SU-DHL-6 (cell line): ENCODE measurements around the gene NXPH3.

Experiments used
- H2AFZ ChIP-seq: fragments of 200-600 bp; sonication (generic); 2 replicates; pipeline ENCODE4 v1.6.1; 2014; ENCODE audit warnings: low read depth, mild to moderate bottlenecking, moderate library complexity, mixed read lengths, antibody characterized with exemption, low read length; ENCODE audit not compliant: severe bottlenecking
- H3F3A ChIP-seq: fragments of 200-600 bp; shearing (Covaris generic); 2 replicates; pipeline ENCODE4 v1.6.0; 2016; ENCODE audit warnings: antibody characterized with exemption, mild to moderate bottlenecking; ENCODE audit not compliant: insufficient read depth
- H3K27ac ChIP-seq: fragments of 200-600 bp; sonication (generic); 2 replicates; pipeline ENCODE4 v1.5.1; 2016; ENCODE audit warnings: low read depth, mild to moderate bottlenecking, low read length, moderate library complexity, mixed read lengths
- H3K27me3 ChIP-seq: fragments of 200-600 bp; sonication (generic), shearing (Covaris generic); 2 replicates; pipeline ENCODE4 v1.6.0; 2014; ENCODE audit warnings: mild to moderate bottlenecking, low read length
- H3K36me3 ChIP-seq: fragments of 200-600 bp; sonication (generic); 2 replicates; pipeline ENCODE4 v1.6.1; 2014; ENCODE audit warnings: mild to moderate bottlenecking, low read length, mixed read lengths
- H3K4me2 ChIP-seq: fragments of 300-600, 200-600 bp; shearing (Covaris generic), sonication (generic); 2 replicates; pipeline ENCODE4 v1.6.0; 2014; ENCODE audit warnings: low read length, low read depth, mild to moderate bottlenecking; ENCODE audit not compliant: poor library complexity, severe bottlenecking
- H3K4me3 ChIP-seq: fragments of 200-600 bp; sonication (generic); 2 replicates; pipeline ENCODE4 v1.5.1; 2014; ENCODE audit warnings: antibody characterized with exemption, low read length, mild to moderate bottlenecking, mixed read lengths; ENCODE audit not compliant: insufficient read depth, poor library complexity, severe bottlenecking
- H3K79me2 ChIP-seq: fragments of 200-600 bp; sonication (generic); 2 replicates; pipeline ENCODE4 v1.6.1; 2014; ENCODE audit warnings: mild to moderate bottlenecking, low read length, moderate library complexity; ENCODE audit not compliant: insufficient read depth
- H3K9ac ChIP-seq: fragments of 200-600 bp; sonication (generic); 2 replicates; pipeline ENCODE4 v1.7.0; 2014; ENCODE audit warnings: mild to moderate bottlenecking, low read length
- H3K9me2 ChIP-seq: fragments of 200-600 bp; sonication (generic); replicated peaks from 2 replicates; pipeline ENCODE4 v1.6.1; 2014; ENCODE audit warnings: low read length; ENCODE audit not compliant: insufficient read depth
- H3K9me3 ChIP-seq: fragments of 200-600 bp; sonication (generic); 2 replicates; pipeline ENCODE4 v1.6.1; 2014; ENCODE audit warnings: low read length, mixed read lengths; ENCODE audit not compliant: insufficient read depth
- H4K20me1 ChIP-seq: fragments of 200-600 bp; sonication (generic); 2 replicates; pipeline ENCODE4 v1.6.1; 2014; ENCODE audit warnings: low read depth, mild to moderate bottlenecking, antibody characterized with exemption, low read length, moderate library complexity, mixed read lengths
- CTCF ChIP-seq: fragments of 200-600 bp; sonication (generic); IDR thresholded peaks from one replicate; pipeline ENCODE4 v1.5.1; 2017; ENCODE audit warnings: antibody characterized with exemption, mild to moderate bottlenecking, low read length, moderate library complexity; ENCODE audit not compliant: insufficient read depth, poor library complexity, severe bottlenecking
- EZH2phosphoT487 ChIP-seq: fragments of 200-600 bp; sonication (generic), shearing (Covaris generic); conservative IDR thresholded peaks from 2 replicates; pipeline ENCODE4 v1.6.1; 2018; ENCODE audit warnings: mild to moderate bottlenecking, antibody characterized with exemption, low read length, moderate library complexity, mixed read lengths

The NXPH3 gene

GRCh38 chr17:49616086-49616485 is 40.4 kb downstream of the NXPH3 start:
- H3K27ac ChIP-seq, result no peak overlapping the region
- H3K9me2 ChIP-seq, result no peaks in the 10 kb centered on the region
- TF ChIP-seq CTCF (no peak), EZH2phosphoT487 (no peak)
- H3K36me3 ChIP-seq, result peaks cover 21% of the 10 kb centered on the region; the same call in 1 of the 2 replicates
- no peak overlapping the region for H3K4me2 ChIP-seq
- no peaks in the 10 kb centered on the region; the same call in 1 of the 2 replicates for H3F3A ChIP-seq
- H3K79me2 ChIP-seq, result no peaks in the 10 kb centered on the region
- no peak overlapping the region for H3K9ac ChIP-seq
- H4K20me1 ChIP-seq, result peaks cover 3% of the 10 kb centered on the region; the same call in 1 of the 2 replicates
- no peak overlapping the region for H2AFZ ChIP-seq
- H3K4me3 ChIP-seq, result no peak overlapping the region
- H3K27me3 ChIP-seq, result no peaks in the 10 kb centered on the region
- H3K9me3 ChIP-seq, result no peaks in the 10 kb centered on the region

GRCh38 chr17:49616601-49617131 is 41.0 kb downstream of the NXPH3 start:
- no peak overlapping the region for H3K9ac ChIP-seq
- TF ChIP-seq CTCF (no peak), EZH2phosphoT487 (no peak)
- H2AFZ ChIP-seq, result no peak overlapping the region
- H3K27ac ChIP-seq, result no peak overlapping the region
- H4K20me1 ChIP-seq, result peaks cover 3% of the 10 kb centered on the region; the same call in 1 of the 2 replicates
- no peaks in the 10 kb centered on the region for H3K9me2 ChIP-seq
- H3K4me3 ChIP-seq, result no peak overlapping the region
- no peaks in the 10 kb centered on the region for H3K9me3 ChIP-seq
- no peak overlapping the region for H3K4me2 ChIP-seq
- H3K79me2 ChIP-seq, result no peaks in the 10 kb centered on the region
- no peaks in the 10 kb centered on the region; the same call in 1 of the 2 replicates for H3F3A ChIP-seq
- H3K36me3 ChIP-seq, result peaks cover 21% of the 10 kb centered on the region; the same call in 1 of the 2 replicates
- no peaks in the 10 kb centered on the region for H3K27me3 ChIP-seq

GRCh38 chr17:49618028-49618611 is 42.4 kb downstream of the NXPH3 start:
- no peaks in the 10 kb centered on the region for H3K9me2 ChIP-seq
- H3K27ac ChIP-seq, result no peak overlapping the region
- H3K27me3 ChIP-seq, result no peaks in the 10 kb centered on the region
- H3K9ac ChIP-seq, result no peak overlapping the region
- H3K4me3 ChIP-seq, result no peak overlapping the region
- H3K4me2 ChIP-seq, result no peak overlapping the region
- peaks cover 21% of the 10 kb centered on the region; the same call in 1 of the 2 replicates for H3K36me3 ChIP-seq
- H4K20me1 ChIP-seq, result peaks cover 3% of the 10 kb centered on the region; the same call in 1 of the 2 replicates
- no peaks in the 10 kb centered on the region for H3K9me3 ChIP-seq
- H3F3A ChIP-seq, result no peaks in the 10 kb centered on the region; the same call in 1 of the 2 replicates
- H2AFZ ChIP-seq, result no peak overlapping the region
- no peaks in the 10 kb centered on the region for H3K79me2 ChIP-seq
- TF ChIP-seq CTCF, result no peak
- TF ChIP-seq EZH2phosphoT487, result no peak
